Suppressor macrophage (primary cell): ENCODE data around the gene NEK1.
"Not testable (repeated sequence)": the region's sequence is repeated elsewhere in the genome, so short reads cannot be mapped to it uniquely, and the experiment has no call there.

Source experiments
- DNase-seq, 4 experiments: peaks; one replicate each; pipeline ENCODE4 v3.0.0-alpha.2; 2020 to 2022

Gene NEK1

DNA sequence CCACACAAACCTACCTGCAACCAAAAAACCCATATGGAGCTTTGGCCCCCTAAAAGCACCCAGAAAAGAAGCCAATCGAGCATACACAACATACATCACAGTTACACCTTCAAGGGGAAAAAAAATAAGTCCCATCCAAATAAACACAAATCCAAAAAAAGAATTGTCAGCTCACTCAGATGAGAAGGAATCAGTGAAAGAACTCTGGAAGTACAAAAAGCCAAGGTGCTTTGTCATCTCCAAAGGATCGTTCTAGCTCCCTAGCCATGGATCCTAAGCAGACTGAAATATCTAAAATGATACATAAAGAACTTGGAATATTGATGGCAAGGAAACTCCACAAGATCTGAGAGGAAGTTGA, 119.2 kb downstream of the NEK1 start:
- DNase-seq = no peak

DNA sequence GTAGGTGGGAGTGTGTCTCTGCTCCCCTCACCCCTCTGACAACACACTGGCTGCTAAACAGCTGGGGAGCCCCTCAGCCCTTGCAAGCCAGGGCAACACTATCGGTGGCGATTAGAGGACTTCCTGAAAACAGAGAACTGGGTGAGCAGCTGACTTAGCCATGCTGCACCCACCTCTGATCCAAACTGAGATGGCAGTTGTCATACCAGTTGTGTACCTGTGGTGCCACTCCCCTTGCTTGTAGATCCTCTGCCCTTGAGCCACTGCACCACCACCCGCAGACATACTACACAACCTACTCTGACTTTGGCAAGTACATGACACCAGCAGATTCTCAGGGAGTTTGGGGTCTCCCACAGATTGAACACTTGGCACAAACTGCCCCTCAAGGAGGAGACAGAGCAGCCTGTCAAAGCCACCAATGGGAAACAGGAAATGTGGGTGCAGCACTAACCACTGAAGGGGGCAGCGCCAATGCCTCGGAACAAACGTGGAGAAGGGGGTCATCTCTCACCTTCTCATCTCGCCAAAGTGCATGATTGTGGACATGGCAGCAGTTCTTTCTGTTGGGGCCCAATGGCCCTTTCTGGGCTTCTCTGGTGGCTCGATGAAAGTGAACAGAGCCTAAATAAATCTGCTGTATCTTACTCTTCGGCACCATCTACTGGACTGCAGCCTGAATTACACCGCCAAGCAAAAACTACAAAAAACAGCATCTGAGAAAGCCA, 119.8 kb downstream of the NEK1 start:
- peak; percentile 39 to 55 (median 46) for DNase-seq

DNA sequence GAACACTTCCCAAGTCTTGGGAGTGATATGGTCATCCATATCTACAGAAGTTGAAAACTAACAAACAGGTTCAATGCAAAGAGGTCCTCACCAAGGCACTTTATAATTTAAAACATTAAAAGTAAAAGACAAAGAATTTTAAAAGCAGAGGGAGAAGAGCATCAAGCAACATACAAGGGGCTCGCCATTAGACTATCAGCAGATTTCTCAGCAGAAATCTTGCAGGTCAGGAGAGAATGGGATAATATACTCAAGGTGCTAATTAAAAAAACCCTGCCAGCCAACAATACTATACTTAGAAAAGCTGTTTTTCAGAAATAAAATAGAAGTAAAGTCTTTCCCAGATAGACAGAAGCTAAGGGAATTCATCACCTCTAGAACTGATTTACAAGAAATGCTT, 121.2 kb downstream of the NEK1 start:
- no peak for DNase-seq

DNA sequence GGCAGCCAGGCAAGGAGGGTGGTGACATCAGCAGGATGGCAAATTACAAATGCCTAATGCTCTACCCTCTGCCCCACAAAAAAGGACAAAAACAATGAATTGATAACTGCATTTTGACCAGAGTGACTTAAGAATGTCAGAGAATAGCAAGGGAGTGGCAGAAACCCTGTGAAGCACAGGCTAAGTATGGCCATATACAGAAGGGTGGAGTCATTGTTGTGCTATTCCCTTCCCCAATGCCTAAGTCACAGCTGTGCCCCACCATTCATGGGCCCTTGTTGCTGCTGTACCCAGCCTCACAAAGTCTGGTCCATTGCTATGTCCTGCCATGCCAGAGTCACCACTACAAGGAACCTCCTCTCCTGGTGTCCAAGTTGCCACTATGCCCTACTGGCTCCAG, 123.1 kb downstream of the NEK1 start:
- no peak for DNase-seq

DNA sequence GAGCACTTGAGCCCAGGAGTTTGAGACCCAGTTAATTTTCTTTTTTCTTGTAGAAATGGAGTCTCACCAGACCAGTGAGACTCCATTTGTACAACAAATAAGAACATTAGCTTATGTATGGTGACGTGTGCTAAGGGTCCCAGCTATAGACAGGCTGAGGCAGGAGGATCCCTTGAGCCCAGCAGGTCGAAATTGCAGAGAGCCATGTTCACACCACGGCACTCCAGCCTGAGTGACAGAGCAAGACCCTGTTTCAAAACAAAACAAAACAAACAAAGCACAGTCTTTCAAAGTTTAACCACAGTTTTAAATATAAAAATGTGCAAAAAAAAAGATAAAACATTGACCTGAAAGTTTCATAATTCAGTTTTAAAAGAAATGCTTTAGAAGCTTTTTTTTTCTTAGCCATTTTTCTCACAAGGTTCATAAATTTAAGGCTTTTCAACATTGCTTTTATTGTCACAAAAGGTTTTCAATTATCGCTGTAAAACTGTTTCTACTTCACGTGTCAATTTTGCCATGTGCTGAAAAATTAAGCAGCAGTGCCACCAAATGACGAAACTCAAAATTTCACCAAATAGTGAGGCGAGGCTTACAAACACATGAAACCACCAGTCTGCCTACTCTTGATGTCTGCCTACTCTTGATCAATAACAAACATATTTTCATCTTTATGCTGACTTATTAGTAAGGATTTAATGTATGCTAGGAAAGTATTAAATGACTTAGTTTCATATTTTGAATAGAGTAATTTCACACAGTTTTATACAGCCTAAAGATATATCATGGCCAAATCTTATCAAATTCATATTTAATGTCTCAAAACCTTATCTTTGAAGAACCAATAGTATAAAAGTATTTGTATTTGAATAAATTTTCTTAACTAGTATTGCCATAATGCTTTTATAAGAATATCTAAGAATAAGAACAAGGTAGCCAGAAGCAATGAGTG, 126.3 kb downstream of the NEK1 start:
- peak; percentile 52 to 72 (median 60) for DNase-seq

DNA sequence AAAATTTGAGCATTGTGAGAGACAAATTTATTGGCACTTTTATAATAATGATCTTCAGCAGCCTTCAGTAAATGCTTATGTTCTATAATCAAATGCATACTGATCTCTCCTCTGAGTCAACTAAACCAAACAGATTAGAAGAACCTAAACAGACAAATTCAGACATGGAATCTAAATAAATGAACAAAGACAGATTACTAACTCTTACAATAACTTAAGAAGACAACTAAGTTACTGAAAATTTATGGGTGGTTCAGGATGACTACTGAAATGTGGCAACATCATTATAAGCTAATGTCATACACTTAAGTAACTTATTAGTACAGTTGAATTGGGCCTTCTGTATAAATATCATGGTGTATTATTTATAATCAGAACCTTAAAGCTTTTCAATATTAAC, 127.3 kb downstream of the NEK1 start:
- DNase-seq = no peak

DNA sequence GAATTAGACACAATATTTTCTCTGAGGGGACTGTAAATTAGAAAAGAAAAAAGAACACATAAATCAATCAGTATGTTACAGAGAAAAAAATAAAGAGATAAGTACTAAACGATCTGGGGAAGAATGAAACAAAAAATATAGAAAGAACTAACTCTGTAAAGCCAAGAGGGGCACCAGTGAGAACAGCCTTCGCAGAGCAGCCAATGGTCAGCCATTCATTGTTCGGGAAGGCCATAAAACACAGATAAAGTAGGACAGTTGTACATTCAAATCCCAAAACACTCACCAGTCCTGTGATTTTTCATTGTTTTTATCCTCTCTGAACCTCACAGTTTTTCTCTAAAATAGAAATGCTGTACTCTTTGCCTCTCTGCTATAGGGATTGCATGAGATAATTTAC, 127.9 kb downstream of the NEK1 start:
- DNase-seq = no peak

DNA sequence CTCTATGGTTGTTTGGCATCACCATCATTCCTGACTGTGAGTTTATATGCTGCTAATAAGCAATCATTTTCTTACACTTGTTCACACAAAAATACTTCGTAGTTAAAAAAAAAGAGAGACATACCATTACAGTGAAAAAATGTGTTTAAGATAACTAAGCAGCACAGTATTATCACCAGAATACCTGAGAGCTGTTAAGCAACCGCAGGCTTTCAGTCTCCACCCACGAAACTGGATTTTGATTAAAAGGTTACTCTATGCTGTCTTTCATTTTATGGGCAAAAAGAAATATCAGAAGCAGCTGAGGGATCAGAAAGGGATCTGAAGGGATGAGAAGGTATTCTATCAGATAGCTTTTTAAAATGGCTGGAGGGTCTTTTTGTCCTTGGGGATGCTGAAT, 148.3 kb downstream of the NEK1 start:
- DNase-seq = no peak

DNA sequence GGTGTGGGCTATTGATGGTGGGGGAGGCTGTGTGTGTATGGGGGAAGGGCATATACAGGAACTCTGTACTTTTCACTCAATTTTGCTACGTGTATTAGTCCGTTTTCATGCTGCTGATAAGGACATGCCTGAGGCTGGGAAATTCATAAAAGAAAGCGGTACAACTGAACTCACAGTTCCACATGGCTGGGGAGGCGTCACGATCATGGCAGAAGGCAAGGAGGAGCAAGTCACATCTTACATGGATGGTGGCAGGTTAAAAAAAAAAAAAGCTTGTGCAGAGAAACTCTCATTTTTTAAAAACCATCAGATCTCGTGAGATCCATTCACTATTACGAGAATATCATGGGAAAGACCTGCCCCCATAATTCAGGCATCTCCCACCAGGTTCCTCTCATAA, 152.3 kb downstream of the NEK1 start:
- DNase-seq = no peak

DNA sequence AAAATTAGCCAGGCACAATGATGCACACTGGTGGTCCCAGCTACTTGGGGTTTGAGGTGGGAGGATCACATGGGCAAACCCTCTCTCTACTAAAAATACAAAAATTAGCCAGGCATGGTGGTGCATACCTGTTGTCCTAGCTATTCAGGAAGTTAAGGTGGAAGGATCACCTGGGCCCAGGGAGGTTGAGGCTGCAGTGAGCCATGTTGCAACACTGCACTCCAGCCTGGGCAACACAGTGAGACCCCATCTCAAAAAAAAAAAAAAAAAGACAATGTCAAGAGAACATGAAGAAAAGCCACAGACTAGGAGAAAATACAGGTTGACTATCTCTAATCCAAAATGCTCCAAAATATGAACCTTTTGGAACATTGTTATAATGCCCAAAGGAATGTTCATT, 153.8 kb downstream of the NEK1 start:
- no peak for DNase-seq

DNA sequence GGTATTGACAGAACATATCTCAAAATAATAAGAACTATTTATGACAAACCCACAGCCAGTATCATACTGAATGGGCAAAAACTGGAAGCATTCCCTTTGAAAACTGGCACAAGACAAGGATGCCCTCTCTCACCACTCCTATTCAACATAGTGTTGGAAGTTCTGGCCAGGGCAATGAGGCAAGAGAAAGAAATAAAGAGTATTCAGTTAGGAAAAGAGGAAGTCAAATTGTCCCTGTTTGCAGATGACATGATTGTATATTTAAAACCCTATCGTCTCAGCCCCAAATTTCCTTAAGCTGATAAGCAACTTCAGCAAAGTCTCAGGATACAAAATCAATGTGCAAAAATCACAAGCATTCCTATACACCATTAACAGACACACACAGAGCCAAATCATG, 159.7 kb downstream of the NEK1 start:
- DNase-seq = not testable (repeated sequence)

DNA sequence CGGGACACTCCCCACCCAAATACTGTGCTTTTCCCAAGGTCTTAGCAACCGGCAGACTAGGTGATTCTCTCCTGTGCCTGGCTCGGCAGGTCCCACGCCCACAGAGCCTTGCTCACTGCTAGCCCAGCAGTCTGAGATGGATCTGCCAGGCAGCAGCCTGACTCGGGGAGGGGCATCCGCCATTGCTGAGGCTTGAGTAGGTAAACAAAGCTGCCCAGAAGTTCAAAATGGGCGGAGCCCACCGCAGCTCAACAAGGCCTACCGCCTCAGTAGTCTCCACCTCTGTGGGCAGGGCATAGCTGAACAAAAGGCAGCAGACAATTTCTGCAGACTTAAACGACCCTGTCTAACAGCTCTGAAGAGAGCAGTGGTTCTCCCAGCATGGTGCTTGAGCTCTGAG, 163.4 kb downstream of the NEK1 start:
- not testable (repeated sequence) for DNase-seq

DNA sequence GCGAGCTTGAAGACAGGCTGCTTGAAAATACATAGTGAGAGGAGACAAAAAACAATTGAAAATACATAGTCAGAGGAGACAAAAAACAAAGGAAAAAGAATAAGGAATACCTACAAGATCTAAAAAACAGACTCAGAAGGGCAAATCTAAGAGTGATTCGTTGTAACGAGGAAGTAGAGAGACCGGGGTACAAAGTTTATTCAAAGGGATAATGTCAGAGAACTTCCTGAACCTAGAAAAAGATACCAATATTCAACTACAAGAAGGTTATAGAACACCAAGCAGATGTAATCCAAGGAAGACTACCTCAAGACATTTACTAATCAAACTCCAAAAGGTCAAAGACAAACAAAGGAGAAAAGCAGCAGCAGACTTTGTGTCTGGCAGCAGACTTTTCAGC, 165.6 kb downstream of the NEK1 start:
- no peak for DNase-seq

DNA sequence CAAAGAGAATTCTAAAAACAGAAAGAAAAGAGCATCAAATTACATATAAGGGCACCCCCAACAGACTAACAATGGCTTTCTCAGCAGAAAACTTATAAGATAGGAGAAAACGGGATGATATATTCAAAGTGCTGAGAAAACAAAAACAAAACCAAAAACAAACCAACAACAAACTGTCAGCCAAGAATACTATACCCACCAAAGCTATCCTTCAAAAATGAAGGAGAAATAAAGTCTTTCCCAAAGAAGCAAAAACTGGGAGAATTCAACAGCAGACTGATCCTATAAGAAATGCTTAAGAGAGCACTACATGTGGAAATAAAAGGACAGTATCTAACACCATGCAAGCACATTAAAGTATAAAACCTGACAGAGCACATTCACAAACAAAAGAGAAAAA, 168.6 kb downstream of the NEK1 start:
- DNase-seq = no peak

DNA sequence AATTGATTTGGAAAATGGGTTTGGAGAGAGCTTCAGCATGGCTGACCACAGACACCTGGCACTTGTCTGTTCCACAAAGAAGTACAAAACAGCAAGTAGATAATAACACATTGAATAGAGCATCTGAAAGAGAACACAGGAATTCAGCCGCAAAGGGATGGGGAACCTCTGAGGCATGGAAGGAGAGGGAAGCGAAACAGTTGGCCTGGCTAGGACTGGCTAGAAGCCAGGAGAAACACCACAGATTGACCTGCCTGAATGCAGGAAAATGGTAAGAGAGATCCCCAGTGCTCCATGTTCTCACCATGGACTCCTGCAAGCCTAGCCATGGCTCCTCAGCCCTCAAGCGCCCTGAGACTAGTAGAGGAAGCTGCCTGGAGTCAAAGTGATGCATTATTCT, 171.9 kb downstream of the NEK1 start:
- DNase-seq = peak; percentile 35 to 49 (median 38)

DNA sequence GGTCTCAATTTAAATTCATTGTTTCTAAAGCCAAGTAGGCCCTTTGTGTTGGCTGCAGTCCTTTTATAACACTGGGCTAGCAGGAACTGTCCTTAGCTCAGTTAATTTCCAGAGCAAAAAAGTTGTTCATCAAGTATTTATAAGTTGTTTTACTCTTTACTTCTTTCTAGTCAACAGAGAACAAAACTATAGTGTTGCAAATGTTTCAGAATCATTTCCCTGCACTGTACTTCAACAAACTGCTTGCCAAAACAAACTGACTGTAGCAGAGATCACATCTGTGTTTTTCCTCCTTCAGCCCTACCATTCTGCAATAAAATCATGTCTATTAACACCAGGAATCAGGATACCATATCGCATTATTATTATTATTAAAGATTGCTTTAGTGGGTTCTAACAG, 173.1 kb downstream of the NEK1 start:
- no peak for DNase-seq

DNA sequence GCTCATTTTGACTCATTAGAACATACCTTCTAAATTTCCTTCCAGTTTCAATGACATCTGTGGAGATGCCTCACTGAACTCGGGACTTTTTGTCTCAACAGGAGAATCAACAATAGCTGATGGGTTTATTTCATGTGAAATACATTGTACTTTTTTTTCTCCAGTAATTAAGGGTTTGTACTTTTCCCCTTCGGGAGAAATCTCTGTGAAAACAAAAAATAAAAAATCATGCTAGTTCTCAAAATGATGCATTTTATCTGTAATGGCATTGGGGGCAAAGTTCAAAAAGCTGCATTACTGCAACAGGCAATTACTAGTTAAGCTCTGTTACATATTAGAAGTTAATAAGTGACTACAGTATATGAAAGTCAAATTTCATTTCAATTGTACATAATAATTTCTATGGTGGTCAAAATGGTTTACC, 174.3 kb downstream of the NEK1 start:
- no peak for DNase-seq

DNA sequence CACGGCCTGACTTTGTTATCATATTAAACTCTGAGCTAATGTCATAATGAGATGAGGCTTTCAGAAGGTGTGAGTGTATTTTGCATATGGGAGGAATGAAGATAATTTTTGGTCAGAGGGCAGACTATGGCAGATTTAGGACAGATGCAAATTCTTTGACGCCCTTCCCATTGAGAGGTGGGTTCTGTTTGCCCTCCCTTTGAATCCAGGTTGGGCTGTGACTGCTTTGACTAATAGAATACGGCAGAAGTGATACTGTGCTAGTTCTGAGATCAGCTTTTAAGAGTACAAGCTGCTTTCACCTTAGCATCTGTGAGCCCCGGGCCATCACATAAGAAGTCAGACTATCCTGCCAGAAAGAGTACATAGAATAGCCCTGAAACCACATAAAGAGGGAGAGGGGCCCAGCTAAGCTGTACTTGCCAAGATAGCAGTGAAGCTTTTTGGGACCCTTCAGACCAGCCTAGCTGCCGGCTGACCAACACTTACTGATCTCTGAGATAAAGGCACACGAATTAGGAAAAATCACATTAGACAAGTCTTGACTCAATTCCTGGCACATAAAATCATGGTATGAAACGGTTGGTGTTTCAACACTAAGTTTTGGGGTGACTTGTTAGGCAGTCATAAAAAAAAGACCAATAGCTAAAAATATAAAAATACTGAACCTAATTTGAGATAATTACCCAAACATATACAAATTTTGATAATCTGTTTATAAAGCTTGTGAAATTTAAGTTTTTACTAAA, 174.9 kb downstream of the NEK1 start:
- no peak for DNase-seq

DNA sequence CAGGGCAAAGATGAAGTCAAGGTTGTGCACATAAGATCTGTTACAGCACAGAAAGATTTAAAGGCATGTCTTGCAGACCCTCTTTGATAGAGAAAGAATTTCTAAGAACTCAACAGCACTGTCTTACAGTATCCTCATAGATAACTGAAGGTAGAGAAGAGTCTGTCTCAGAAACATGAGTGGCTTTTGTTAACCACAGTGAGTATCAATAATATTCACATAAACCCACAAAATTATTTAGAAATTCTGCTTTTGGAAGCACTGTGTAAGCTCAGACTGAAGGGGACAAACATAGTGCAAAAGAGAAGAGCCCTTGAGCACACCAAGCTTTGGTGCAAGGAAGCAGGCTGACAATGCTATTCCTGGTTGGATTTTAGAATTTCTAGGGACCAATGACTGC, 175.6 kb downstream of the NEK1 start:
- DNase-seq = no peak

DNA sequence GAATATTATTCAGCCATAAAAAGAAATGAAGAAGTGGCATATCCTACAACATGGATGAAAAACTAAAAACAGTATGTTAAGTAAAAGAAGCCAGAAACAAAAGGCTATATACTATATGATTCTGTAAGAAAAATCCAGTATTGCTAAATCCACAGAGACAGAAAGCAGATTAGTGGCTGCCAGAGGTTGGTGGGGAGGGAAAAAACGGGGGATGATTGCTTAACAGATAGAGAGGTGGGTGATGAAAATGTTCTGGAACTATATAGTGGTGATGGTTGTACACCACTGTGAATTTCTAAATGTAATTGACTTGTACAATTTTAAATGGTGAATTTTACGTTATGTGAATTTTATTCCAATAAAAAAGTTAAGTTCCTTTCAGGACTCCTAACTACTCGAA, 184.0 kb downstream of the NEK1 start:
- no peak for DNase-seq

DNA sequence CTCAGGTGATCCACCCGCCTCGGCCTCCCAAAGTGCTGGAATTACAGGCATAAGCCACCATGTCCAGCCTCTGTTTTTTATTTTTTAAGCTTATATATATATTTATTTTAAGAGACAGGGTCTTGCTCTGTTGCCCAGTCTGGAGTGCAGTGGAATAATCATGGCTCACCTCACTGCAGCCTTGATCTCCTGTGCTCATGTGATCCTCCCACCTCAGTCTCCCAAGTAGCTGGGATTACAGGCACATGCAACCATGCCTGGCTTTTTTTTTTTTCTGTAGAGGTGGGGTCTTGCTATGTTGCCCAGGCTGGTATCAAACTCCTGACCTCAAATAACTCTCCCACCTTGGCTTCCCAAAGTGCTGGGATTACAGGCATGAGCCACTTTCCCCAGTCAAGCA, 184.7 kb downstream of the NEK1 start:
- not testable (repeated sequence) for DNase-seq

DNA sequence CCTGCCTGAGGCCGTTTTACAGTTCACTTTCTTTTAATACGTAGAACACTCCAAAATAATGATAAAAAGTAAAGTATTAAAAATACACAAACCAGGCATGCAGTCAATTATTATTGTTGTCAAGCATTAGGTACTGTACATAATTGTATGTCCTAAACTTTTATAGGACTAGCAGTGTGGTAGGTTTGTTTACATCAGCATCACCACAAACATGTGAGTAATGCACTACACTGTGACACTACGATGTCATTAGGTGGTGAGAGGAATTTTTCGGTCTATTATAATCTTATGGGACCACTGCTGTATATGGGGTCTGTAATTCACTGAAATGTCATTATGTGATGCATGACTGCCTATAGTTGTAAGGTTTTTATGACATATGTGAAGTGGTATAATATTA, 192.1 kb downstream of the NEK1 start:
- no peak for DNase-seq

DNA sequence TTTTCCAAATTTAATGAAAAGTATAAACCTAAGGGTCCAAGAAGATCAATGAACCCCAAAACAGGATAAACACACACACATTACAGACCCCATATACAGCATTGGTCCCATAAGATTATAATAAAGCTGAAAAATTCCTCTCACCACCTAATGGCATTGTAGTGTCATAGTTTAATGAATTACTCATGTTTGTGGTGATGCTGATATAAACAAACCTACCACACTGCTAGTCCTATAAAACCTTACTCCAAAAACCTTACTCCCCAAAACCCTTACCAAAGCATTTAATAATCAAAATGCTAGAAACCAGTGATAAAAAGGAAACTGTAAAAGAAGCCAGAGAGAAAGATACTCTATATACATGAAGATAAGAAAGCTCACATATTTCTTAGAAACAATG, 193.5 kb downstream of the NEK1 start:
- no peak for DNase-seq
